Bone marrow (tissue), 2 donors: ENCODE measurements around the gene GALNT14.
"Not testable (repeated sequence)": the region's sequence is repeated elsewhere in the genome, so short reads cannot be mapped to it uniquely, and the experiment has no call there.

Experiments
- DNase-seq, 2 donors: peaks; one replicate each; lab custom pipeline; 2025; lab: John Stamatoyannopoulos, UW

GALNT14 gene

DNA sequence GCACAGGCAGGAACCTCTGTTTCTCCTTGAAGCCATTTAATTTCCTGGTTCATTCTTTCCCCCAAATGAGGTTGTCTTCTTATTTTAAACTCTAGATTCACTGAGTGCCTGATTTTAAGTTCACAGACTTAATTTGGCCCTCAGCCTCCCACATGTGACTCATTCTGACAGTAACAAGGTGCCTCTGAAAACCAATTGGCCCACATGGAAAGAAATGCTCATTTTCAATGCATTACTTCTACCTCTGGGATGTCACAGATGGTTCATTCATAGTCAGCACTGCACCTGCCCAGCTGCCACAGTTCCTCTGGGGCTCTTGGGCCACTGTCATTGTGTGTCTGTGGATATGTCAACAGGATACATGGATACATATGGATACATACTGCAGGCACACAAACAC lies 190.6 kb downstream of the GALNT14 start:
- no peak for DNase-seq

- no peak for DNase-seq
Measured at GRCh38 chr2:30942419-30942818, 195.8 kb downstream of the GALNT14 start.

GRCh38 chr2:30940839-30941238 lies 197.4 kb downstream of the GALNT14 start:
- DNase-seq = no peak

- no peak for DNase-seq
Measured at GRCh38 chr2:30939364-30939763, 198.9 kb downstream of the GALNT14 start.

- DNase-seq = no peak
Measured at GRCh38 chr2:30938196-30938595, 200.0 kb downstream of the GALNT14 start.

DNA sequence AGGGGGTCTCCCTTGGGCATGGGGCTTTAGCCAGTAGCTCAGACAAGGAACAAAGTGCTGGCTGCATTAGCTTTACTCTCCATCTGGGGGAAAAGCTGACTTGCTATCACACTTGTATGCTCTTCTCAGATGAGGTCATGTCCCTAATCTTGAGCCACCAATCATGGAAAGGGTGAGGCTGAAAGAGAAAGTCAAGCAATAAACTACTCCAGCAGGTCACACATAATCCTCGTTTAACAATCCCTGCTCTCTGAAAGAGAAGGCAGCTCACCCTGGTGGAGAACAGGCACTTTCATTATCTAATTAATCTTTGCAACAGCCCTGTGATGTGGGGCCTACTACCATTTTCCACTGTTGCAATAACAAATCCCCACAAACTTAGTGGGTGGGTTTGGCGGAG lies 201.3 kb downstream of the GALNT14 start:
- DNase-seq = no peak

DNA sequence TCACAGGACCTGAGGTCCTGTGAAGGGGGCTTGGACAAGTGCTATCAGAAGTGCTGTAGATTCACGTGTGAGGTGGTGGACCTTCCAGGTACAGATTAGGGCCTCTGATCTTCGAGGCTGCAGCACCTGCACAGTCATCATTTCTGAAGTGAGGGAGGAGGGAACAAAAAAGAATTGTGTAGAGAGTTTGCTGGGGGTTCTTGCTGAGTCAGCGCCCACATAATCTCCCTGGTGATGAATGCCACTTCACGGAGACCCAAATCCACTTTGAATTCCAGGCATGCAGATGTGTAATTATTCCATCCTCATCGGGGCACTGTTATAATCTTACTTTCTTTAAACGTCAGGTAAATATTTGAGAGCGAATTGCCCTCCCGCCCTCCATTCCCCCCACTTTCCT lies 202.4 kb downstream of the GALNT14 start:
- no peak for DNase-seq

GRCh38 chr2:30934066-30934465 lies 204.2 kb downstream of the GALNT14 start:
- no peak for DNase-seq

DNA sequence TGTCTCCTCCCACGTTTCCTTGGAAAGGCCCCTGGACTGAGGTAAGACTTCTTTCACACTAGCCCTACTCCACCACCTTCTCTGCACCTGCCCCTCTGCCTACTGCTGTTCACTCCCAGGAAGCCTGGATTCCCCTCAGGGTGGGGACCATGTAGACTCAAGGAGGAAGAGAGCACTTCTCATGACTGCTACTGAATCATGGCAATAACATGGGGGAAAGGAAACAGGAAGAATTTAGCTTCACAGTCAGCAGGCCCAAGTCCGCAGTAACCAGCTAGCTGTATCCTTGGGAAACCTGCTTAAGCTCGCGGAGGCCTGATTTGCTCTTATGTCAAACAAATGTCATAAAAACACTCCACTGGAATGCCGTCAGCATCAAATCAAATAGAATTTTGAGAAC lies 204.7 kb downstream of the GALNT14 start:
- no peak for DNase-seq

DNA sequence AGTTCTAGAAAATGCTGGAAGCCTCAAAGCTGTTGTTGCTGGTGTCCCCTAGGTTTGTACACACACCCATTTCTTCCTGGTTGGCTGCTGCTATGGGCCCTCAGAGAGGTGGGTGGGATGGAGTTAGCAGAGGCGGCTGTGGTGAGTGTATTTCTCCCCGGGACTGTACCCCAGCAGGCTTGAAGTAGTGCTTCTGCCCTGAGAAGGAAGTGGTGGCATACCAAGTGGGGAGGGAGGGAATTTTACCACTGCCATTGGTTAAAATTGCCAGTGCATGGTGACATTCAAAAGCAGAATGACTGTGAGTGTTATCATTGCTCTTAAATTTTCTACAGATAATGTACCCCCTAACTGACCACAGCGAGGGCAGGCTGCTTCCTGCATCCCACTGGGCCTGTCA lies 205.4 kb downstream of the GALNT14 start:
- no peak for DNase-seq

- no peak for DNase-seq
Measured at GRCh38 chr2:30931841-30932407, 206.3 kb downstream of the GALNT14 start.

DNA sequence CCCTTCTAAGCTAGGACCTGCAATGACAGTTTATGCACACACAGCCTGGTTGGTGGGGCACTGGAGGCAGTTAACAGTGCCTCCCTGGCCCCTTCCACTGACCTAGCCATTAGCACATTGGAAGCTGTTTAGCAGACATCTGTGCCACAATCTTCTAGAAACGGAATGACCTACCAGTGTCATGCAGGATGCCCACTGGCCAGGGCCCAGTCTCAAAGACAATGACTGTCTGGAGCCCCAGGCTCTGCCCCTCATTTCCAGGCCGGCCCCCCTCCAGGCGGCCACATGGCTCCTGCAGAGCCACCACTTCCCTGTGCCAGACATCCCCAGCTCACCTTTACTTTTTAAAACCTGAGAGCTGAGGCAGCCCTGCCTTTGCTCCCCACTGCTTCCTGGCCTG lies 207.5 kb downstream of the GALNT14 start:
- no peak for DNase-seq

- no peak for DNase-seq
Measured at GRCh38 chr2:30927465-30928075, 210.7 kb downstream of the GALNT14 start.

DNA sequence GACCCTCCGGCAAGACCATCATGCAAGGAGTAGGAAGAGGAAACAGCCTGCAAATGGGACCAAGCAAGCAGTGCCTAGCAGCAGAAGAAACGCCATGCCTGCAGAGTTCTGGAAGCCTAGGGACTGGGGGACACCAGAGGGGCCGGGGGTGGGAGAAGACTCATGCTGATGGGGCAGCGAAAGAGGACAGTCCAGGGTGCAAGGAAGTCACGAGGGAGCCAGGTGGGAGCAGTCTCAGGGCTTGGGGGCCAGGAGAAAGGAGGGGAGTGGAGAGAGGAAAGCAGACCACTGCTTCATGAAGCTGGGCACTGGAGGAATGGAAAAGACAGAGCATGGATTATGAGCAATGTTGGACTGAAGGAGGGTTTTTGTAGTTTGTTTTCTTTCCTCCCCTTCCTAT lies 211.6 kb downstream of the GALNT14 start:
- DNase-seq = no peak

DNA sequence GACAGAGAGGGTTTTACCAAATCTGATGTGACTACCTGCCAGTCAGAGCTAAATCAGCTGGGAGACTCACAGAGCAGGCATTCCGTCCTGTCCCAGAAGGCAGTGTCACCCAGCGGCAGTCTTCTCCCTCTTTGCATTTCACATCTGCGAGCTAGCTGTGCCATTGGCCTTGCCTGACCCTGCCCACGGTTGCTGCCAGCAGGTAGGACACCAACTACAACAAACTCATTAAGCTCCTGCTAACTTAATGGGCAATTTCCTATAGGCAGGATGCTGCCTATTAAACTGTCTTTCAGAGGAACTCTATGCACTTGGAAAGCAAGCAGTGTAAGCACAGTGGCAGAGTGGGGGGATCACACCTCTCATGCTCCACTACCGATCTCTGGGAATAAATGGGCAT lies 214.6 kb downstream of the GALNT14 start:
- no peak for DNase-seq

GRCh38 chr2:30920511-30920910 lies 217.7 kb downstream of the GALNT14 start:
- DNase-seq = no peak

DNA sequence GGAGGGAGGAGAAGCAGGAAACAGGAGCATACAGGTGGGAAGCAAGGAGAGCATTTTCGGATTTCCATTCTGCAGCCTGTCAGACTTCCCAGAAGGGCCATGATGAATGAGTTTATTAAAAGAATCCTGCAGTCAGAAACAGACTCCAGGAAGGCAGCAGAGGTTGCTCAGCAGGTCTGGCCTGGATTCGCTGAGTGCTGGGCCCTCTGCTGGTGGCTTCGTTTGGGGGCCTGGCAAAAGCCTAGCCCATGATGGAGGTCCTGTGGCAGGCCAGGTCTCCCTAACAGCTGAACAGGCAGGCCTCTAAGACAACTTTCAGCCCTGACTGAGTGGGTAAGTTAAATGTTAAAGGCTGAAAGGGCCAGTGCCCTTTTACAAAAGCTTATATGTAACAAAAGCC lies 222.8 kb downstream of the GALNT14 start:
- no peak for DNase-seq

DNA sequence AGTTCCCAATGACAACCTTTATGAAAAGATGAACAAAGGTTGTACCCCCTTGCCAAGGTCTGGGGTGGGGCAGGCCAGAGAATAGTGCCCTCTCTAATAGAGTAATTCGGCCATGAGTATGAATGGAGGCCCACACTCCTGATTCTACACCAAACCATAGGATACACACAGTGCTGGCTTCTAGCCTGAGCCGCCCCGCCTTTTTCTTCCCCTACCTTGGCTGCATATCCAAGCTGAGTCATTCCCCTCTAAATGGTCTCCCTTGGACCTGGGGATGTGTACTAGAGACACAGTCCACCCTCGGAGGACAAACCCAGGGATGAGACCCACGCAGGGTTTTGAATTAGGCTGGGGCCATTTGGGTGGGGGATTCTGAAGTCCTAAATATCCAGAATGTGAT lies 223.8 kb downstream of the GALNT14 start:
- DNase-seq = no peak

GRCh38 chr2:30912056-30912455 lies 226.2 kb downstream of the GALNT14 start:
- DNase-seq = no peak

DNA sequence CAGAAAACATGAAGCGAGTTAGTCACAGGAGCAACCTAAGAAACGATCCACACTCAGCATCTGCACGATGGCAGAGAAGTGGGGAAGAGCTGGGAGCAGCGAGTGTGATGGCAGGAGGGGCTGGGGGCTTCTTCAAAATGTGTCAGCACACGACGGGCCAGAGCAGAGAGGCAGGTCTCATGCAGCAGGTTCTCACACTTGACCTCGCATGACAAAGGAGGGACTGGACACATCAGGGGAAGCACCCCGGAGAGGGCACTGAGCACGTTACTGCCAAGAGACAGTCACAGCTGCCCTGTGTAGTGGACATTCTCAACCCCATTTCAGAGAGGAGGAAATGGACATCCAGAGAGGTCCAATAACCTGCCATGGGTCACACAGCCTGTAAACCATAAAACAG lies 226.9 kb downstream of the GALNT14 start:
- no peak for DNase-seq

DNA sequence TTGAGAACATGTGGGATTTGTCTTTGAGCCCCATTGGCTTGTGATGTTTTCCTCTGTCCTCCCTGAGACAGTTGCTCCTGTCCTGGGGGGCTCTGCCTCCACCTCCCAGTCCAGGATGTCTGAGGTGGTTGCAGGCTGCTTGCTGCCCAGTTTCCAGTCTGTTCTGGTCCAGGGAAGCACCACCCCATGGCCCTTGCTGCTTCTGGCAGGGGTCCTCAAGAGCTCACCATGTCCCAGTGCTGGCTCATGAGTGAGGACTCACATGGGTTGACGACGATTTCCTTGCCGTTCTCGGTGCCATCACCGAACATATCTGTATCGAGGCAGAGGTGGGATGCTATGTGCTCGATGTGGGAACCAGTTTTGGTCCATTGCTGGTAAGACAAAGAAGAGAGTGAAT lies 227.6 kb downstream of the GALNT14 start:
- no peak for DNase-seq

- not testable (repeated sequence) for DNase-seq
Measured at GRCh38 chr2:30904437-30904836, 233.8 kb downstream of the GALNT14 start.

- no peak for DNase-seq
Measured at GRCh38 chr2:30903326-30903725, 234.9 kb downstream of the GALNT14 start.

DNA sequence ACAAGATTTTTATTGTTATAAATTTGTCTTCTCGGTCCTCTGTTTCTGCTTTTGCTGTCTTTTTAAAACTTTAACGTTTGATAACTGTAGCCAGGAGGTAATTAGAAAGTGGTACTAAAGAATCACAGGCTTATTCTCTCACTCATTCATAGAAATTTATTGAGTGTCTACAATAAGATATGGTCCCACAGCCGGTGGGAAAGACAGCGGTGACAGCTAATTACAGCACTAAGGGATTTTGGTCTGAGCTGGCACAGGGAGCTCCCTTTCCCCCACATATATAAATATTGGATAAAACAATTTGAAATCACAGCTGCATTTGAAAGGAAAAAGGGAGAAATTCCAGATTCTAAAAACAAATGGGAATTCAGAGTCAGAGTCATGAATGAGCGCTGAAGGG lies 237.9 kb downstream of the GALNT14 start:
- no peak for DNase-seq
